Measurements from ENCODE around the gene MCC.

MCC gene

DNA sequence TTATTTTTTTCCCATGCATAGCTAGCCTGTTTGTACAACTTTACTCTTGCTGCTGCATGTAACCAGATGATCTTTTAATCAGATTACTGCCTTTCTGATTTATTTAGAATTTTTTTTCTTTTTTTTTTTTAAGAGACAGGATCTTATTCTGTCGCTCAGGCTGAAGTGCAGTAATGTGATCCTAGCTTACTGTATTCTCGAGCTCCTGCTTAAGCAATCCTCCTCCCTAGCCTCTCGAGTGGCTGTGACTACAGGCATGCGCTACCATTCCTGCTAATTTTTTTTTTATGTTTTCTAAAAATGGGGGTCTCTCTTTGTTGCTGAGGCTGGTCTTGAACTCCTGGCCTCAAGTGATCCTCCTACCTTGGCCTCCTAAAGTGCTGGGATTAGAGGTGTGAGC, 502.0 kb downstream of the MCC start:
- Histone ChIP-seq H3K9me3 (ENCODE audit: control insufficient read depth in 2 of 2, low read length in 2 of 2) (no peaks in the 10 kb centered on the region), H3K4me3 (ENCODE audit: low read length in 2 of 2) (no peak overlapping the region), H3K9ac (ENCODE audit: low read depth in 1 of 2, low read length in 2 of 2) (no peak overlapping the region), H3K36me3 (ENCODE audit: control insufficient read depth in 2 of 2, insufficient read depth in 2 of 2, low read length in 2 of 2) (peaks cover 0 to 2% of the 10 kb centered on the region in 2 donors), H3K27ac (ENCODE audit: low read depth in 2 of 2, low read length in 2 of 2) (no peak overlapping the region), H3K4me1 (ENCODE audit: control insufficient read depth in 2 of 2, insufficient read depth in 2 of 2, low read length in 2 of 2) (no peaks in the 10 kb centered on the region), H3K27me3 (ENCODE audit: control insufficient read depth in 2 of 2, insufficient read depth in 2 of 2, low read length in 2 of 2) (no peaks in the 10 kb centered on the region)

- H3K4me1 ChIP-seq (ENCODE audit: control insufficient read depth in 2 of 2, insufficient read depth in 2 of 2, low read length in 2 of 2), result no peaks in the 10 kb centered on the region
- no peak overlapping the region for H3K4me3 ChIP-seq (ENCODE audit: low read length in 2 of 2)
- H3K27ac ChIP-seq (ENCODE audit: low read depth in 2 of 2, low read length in 2 of 2), result no peak overlapping the region
- peaks cover 0 to 3% of the 10 kb centered on the region in 2 donors for H3K36me3 ChIP-seq (ENCODE audit: control insufficient read depth in 2 of 2, insufficient read depth in 2 of 2, low read length in 2 of 2)
- no peaks in the 10 kb centered on the region for H3K9me3 ChIP-seq (ENCODE audit: control insufficient read depth in 2 of 2, low read length in 2 of 2)
- no peak overlapping the region for H3K9ac ChIP-seq (ENCODE audit: low read depth in 1 of 2, low read length in 2 of 2)
- no peaks in the 10 kb centered on the region for H3K27me3 ChIP-seq (ENCODE audit: control insufficient read depth in 2 of 2, insufficient read depth in 2 of 2, low read length in 2 of 2)
Measured at GRCh38 chr5:112983363-112983762, 504.9 kb downstream of the MCC start.

DNA sequence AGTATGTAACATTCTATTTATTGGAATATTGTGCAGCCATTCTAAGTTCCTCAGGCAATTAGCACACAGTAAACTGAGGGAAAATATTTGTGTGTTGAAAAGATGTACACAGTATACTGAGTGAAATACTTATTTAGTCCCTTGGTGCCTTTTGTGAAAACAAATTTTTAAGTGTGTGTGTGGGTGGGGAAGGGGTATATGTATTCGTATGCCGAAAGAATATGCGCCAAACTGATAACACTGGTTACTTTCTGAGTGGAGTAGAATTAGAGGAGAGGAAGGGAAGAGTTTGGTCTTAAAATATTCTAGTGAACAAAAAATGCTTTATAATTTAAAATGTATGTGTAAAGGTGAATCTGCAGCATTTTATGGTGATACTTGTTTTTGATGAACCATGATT, 508.5 kb downstream of the MCC start:
- peaks cover 0 to 7% of the 10 kb centered on the region in 2 donors for H3K4me1 ChIP-seq (ENCODE audit: control insufficient read depth in 2 of 2, insufficient read depth in 2 of 2, low read length in 2 of 2)

GRCh38 chr5:112978836-112979235, 509.4 kb downstream of the MCC start:
- Histone ChIP-seq H3K9ac (ENCODE audit: low read depth in 1 of 2, low read length in 2 of 2) (no peak overlapping the region), H3K27ac (ENCODE audit: low read depth in 2 of 2, low read length in 2 of 2) (no peak overlapping the region), H3K27me3 (ENCODE audit: control insufficient read depth in 2 of 2, insufficient read depth in 2 of 2, low read length in 2 of 2) (no peaks in the 10 kb centered on the region), H3K9me3 (ENCODE audit: control insufficient read depth in 2 of 2, low read length in 2 of 2) (no peaks in the 10 kb centered on the region), H3K4me1 (ENCODE audit: control insufficient read depth in 2 of 2, insufficient read depth in 2 of 2, low read length in 2 of 2) (peaks cover 0 to 7% of the 10 kb centered on the region in 2 donors), H3K4me3 (ENCODE audit: low read length in 2 of 2) (peak overlapping the region in 1 of 2 donors; percentile 96), H3K36me3 (ENCODE audit: control insufficient read depth in 2 of 2, insufficient read depth in 2 of 2, low read length in 2 of 2) (peaks cover 0 to 3% of the 10 kb centered on the region in 2 donors)

More for the DNA sequence above, 508.5 kb downstream of the MCC start:
- no peak overlapping the region for H3K9ac ChIP-seq (ENCODE audit: low read depth in 1 of 2, low read length in 2 of 2)
- no peak overlapping the region for H3K4me3 ChIP-seq (ENCODE audit: low read length in 2 of 2)
- peaks cover 0 to 3% of the 10 kb centered on the region in 2 donors for H3K36me3 ChIP-seq (ENCODE audit: control insufficient read depth in 2 of 2, insufficient read depth in 2 of 2, low read length in 2 of 2)
- H3K9me3 ChIP-seq (ENCODE audit: control insufficient read depth in 2 of 2, low read length in 2 of 2), result no peaks in the 10 kb centered on the region
- no peaks in the 10 kb centered on the region for H3K27me3 ChIP-seq (ENCODE audit: control insufficient read depth in 2 of 2, insufficient read depth in 2 of 2, low read length in 2 of 2)
- no peak overlapping the region for H3K27ac ChIP-seq (ENCODE audit: low read depth in 2 of 2, low read length in 2 of 2)

- Histone ChIP-seq H3K9me3 (ENCODE audit: control insufficient read depth in 2 of 2, low read length in 2 of 2) (no peaks in the 10 kb centered on the region), H3K9ac (ENCODE audit: low read depth in 1 of 2, low read length in 2 of 2) (peak overlapping the region; percentile 90 to 92), H3K27me3 (ENCODE audit: control insufficient read depth in 2 of 2, insufficient read depth in 2 of 2, low read length in 2 of 2) (no peaks in the 10 kb centered on the region), H3K4me1 (ENCODE audit: control insufficient read depth in 2 of 2, insufficient read depth in 2 of 2, low read length in 2 of 2) (peaks cover 0 to 7% of the 10 kb centered on the region in 2 donors), H3K4me3 (ENCODE audit: low read length in 2 of 2) (peak overlapping the region; percentile 95 to 96), H3K36me3 (ENCODE audit: control insufficient read depth in 2 of 2, insufficient read depth in 2 of 2, low read length in 2 of 2) (peaks cover 0 to 3% of the 10 kb centered on the region in 2 donors), H3K27ac (ENCODE audit: low read depth in 2 of 2, low read length in 2 of 2) (peak overlapping the region; percentile 88 to 89)
Measured at GRCh38 chr5:112977440-112977861, 510.8 kb downstream of the MCC start.

DNA sequence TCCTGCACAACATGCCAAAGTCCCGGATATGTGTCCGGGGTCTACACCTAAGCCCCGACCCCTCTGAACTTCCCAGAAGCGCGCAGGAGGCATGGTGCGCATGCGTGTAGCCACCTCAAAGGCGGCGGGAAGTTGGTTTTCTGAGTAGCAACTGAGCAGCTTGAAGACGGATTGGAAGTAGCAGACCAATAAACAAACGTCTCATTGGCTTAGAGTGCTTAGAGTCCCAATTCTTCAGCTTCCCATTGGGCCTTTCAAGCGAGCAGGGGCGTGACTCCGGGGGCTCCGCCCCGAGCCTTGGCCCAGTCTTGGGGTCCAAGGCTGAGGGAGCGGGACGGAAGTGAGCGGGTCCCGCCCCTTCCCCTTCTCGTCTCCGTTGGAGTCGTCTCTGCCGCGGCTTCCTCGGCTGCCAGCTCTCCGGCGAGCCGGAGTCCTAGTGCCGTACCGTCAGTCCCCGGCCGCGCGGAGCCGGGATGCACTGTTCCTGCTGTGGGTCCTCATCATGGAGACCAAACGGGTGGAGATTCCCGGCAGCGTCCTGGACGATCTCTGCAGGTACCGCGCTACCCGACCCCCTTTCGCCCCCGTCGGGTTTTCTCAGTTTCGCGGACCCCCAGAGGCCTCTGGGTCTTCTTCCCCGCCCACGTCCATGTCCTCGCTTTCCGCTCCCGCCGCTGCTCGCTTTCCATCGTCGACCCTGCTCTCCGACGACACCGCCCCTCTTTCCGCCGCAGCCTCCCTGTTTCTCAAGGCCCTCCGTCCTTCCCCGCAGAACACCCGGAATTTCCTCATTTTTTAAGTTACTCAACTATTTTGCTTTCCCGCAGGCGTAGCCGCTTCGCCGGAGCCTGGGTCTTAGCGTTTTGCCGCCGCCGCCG, 511.6 kb downstream of the MCC start, which contains the start of gene DCP2:
DCP2 (plus strand) TSS at position 367 of the 878 bp plus-strand sequence; CDS start at position 503, 136 bp downstream.
- H3K4me1 ChIP-seq (ENCODE audit: control insufficient read depth in 2 of 2, insufficient read depth in 2 of 2, low read length in 2 of 2), result peaks cover 0 to 7% of the 10 kb centered on the region in 2 donors
- peak within 1 kb of the TSS; percentile 95 to 96 for H3K4me3 ChIP-seq (ENCODE audit: low read length in 2 of 2)
- H3K36me3 ChIP-seq (ENCODE audit: control insufficient read depth in 2 of 2, insufficient read depth in 2 of 2, low read length in 2 of 2), result peaks cover 0 to 3% of the 10 kb centered on the region in 2 donors
- H3K27me3 ChIP-seq (ENCODE audit: control insufficient read depth in 2 of 2, insufficient read depth in 2 of 2, low read length in 2 of 2), result no peaks in the 10 kb centered on the region
- peak within 1 kb of the TSS; percentile 88 to 89 for H3K27ac ChIP-seq (ENCODE audit: low read depth in 2 of 2, low read length in 2 of 2)
- no peaks in the 10 kb centered on the region for H3K9me3 ChIP-seq (ENCODE audit: control insufficient read depth in 2 of 2, low read length in 2 of 2)
- H3K9ac ChIP-seq (ENCODE audit: low read depth in 1 of 2, low read length in 2 of 2), result peak within 1 kb of the TSS; percentile 90 to 92

DNA sequence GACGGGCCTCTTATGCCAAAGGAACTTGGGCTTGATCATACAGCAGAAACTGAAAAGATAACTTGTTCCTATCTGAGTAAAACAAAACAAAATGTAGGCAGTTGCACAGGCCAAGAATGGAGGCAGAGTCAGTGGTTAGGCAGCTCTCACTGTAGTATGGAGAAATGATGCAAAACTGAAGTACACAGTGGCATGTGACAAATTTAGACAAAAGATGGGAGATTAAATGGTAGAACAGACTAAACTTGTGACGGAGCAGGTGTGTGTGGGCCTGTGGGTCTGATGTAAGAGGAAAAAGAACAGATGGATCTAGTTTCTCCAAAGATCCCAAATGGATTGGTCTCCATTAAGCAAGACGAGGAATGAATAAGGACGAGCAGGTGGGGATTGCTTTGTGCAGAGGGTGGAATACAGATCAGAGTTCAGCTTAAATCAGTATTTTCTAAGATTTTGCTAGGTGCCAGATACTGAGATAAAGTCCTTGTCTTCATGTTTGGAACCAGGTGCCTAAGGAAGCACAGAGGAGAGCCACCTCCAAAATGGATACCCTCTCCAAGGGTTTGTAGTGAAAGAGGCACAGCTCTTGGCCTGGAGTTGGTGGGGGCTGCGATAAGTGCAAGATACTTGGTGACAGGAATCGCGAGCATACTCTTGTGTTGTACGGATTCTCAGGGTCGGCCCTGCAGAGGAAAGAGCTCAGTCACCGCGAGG, 512.4 kb downstream of the MCC start:
- Histone ChIP-seq H3K9me3 (ENCODE audit: control insufficient read depth in 2 of 2, low read length in 2 of 2) (no peaks in the 10 kb centered on the region), H3K4me3 (ENCODE audit: low read length in 2 of 2) (peak overlapping the region; percentile 95 to 96), H3K9ac (ENCODE audit: low read depth in 1 of 2, low read length in 2 of 2) (peak overlapping the region; percentile 90 to 92), H3K27me3 (ENCODE audit: control insufficient read depth in 2 of 2, insufficient read depth in 2 of 2, low read length in 2 of 2) (no peaks in the 10 kb centered on the region), H3K36me3 (ENCODE audit: control insufficient read depth in 2 of 2, insufficient read depth in 2 of 2, low read length in 2 of 2) (peaks cover 0 to under 1% of the 10 kb centered on the region in 2 donors), H3K27ac (ENCODE audit: low read depth in 2 of 2, low read length in 2 of 2) (peak overlapping the region; percentile 49 to 89), H3K4me1 (ENCODE audit: control insufficient read depth in 2 of 2, insufficient read depth in 2 of 2, low read length in 2 of 2) (peaks cover 0 to 7% of the 10 kb centered on the region in 2 donors)

DNA sequence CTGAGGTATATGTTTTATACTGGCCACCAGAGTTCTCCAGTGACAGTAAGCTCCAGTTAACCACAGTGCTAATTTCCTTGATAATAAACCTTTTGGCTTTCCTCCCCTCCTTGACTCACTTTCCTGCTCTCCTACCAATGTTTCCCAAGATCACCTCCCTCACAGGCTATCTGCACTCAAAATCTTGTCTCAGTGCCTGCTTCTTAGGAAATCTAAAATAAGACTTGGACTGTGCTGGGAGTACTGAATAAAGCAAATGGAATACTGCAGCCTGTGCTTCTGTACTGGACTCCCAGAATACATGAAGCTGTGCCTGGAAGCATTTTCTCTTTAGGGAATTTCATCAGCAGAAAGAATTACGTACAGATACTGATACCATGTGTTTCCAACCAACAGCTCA, 513.4 kb downstream of the MCC start:
- Histone ChIP-seq H3K36me3 (ENCODE audit: control insufficient read depth in 2 of 2, insufficient read depth in 2 of 2, low read length in 2 of 2) (no peaks in the 10 kb centered on the region), H3K9me3 (ENCODE audit: control insufficient read depth in 2 of 2, low read length in 2 of 2) (no peaks in the 10 kb centered on the region), H3K9ac (ENCODE audit: low read depth in 1 of 2, low read length in 2 of 2) (no peak overlapping the region), H3K27me3 (ENCODE audit: control insufficient read depth in 2 of 2, insufficient read depth in 2 of 2, low read length in 2 of 2) (no peaks in the 10 kb centered on the region), H3K27ac (ENCODE audit: low read depth in 2 of 2, low read length in 2 of 2) (no peak overlapping the region), H3K4me3 (ENCODE audit: low read length in 2 of 2) (no peak overlapping the region), H3K4me1 (ENCODE audit: control insufficient read depth in 2 of 2, insufficient read depth in 2 of 2, low read length in 2 of 2) (peaks cover 0 to 7% of the 10 kb centered on the region in 2 donors)

GRCh38 chr5:112973904-112974303, 514.3 kb downstream of the MCC start:
- H3K36me3 ChIP-seq (ENCODE audit: control insufficient read depth in 2 of 2, insufficient read depth in 2 of 2, low read length in 2 of 2), result no peaks in the 10 kb centered on the region
- no peaks in the 10 kb centered on the region for H3K9me3 ChIP-seq (ENCODE audit: control insufficient read depth in 2 of 2, low read length in 2 of 2)
- no peak overlapping the region for H3K9ac ChIP-seq (ENCODE audit: low read depth in 1 of 2, low read length in 2 of 2)
- peaks cover 0 to 7% of the 10 kb centered on the region in 2 donors for H3K4me1 ChIP-seq (ENCODE audit: control insufficient read depth in 2 of 2, insufficient read depth in 2 of 2, low read length in 2 of 2)
- no peak overlapping the region for H3K4me3 ChIP-seq (ENCODE audit: low read length in 2 of 2)
- no peaks in the 10 kb centered on the region for H3K27me3 ChIP-seq (ENCODE audit: control insufficient read depth in 2 of 2, insufficient read depth in 2 of 2, low read length in 2 of 2)
- H3K27ac ChIP-seq (ENCODE audit: low read depth in 2 of 2, low read length in 2 of 2), result no peak overlapping the region

GRCh38 chr5:112973036-112973435, 515.2 kb downstream of the MCC start:
- Histone ChIP-seq H3K36me3 (ENCODE audit: control insufficient read depth in 2 of 2, insufficient read depth in 2 of 2, low read length in 2 of 2) (no peaks in the 10 kb centered on the region), H3K9ac (ENCODE audit: low read depth in 1 of 2, low read length in 2 of 2) (no peak overlapping the region), H3K27me3 (ENCODE audit: control insufficient read depth in 2 of 2, insufficient read depth in 2 of 2, low read length in 2 of 2) (no peaks in the 10 kb centered on the region), H3K9me3 (ENCODE audit: control insufficient read depth in 2 of 2, low read length in 2 of 2) (no peaks in the 10 kb centered on the region), H3K4me3 (ENCODE audit: low read length in 2 of 2) (no peak overlapping the region), H3K27ac (ENCODE audit: low read depth in 2 of 2, low read length in 2 of 2) (no peak overlapping the region), H3K4me1 (ENCODE audit: control insufficient read depth in 2 of 2, insufficient read depth in 2 of 2, low read length in 2 of 2) (peaks cover 0 to 7% of the 10 kb centered on the region in 2 donors)

Data from mucosa of rectum (tissue), 2 donors.